ENCODE measurements around the gene GNAI3.

The GNAI3 gene

DNA sequence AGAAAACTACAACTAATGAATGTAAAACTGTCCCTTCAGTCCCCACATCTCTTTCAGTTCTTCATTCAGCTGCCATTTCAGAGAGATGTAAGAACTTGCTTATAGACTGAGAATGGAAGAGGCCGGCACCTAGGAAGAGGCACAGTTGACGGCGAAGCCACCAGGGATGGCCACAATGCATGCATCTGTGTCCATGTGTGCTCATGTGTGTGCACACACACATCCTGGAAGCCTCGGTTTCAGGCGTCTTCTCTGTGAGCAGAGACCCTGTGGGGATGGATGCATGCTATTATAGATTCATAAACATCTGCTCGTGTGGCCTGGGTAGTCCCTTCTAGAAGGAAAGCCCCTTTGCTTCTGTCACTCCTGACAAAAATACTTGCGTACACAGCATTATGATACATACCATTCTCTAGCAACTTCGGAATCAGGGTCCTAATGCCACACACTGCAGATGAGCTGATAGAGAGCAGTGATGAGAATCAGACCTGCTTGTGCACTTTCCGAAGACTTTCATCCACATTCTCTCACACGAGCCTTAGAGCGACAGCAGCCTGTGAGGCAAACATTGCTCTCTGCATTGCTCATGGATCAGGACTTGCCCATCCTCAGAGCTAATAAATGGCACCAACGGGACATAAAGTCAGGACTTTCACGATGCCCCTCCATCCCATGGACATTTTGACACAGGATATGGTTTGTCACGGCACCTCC lies 21.2 kb upstream of the GNAI3 start:
- DNase-seq (ENCODE audit: low read depth, low spot score): no peak

DNA sequence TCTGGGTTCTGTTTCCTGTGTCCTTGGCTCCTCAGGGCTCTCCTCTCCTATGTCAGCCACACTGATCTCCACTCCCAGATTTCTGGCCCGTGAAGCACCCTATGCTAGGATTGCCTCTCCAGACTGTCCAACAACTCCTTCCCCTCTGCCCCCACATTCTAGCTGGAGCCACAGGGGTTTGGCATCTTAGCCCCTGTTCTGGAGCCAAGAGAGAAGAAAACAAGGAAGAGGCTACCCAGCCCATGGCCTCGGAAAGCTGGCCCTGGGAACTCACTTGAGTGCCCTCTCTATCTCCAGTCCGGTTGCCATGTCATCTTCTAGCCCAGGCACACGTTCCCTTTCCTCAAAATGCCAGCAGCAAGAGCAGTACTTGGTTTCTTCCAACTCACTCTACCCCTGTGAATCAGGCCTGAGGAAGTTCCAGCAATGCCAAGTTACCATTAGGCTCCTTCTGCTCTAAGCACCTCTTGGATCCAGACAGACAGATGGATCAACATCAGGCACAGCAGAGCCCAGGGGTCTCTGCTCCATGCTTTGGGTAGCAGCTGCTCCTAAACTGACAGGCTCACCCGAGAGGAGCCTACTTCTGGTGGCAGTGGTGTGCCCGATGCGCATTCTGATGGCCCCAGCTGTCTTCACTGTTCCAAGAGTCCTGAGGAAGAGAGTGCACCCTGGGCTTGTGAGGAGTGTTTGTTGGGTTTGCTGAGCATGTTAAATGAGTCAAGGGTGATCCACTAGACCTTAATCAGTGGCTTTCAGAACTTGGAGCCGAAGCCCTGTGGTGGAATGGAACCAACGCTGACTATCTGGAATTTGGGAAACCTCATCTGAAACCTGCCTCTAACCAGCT lies 20.3 kb upstream of the GNAI3 start:
- no peak for DNase-seq (ENCODE audit: low read depth, low spot score)

DNA sequence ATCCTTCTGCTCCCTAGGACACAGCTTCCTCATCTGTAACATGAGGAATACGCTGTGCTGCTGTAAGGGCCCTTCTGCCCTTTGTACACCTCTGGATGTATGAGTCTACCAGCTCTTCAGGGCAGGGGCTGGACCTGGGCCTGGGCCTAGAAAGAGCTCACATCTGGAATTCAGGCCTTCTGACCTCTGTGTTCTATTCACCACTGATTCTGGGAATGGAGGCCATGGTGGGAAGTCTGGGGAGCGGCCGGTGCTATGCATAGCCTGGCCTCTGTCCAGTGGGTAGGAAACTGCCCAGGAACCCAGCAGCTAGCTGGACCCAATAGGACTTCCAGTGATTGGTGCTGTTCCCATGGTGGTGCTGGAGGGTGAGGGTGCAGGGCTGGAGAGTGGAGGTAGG lies 19.7 kb upstream of the GNAI3 start:
- no peak for DNase-seq (ENCODE audit: low read depth, low spot score)

DNA sequence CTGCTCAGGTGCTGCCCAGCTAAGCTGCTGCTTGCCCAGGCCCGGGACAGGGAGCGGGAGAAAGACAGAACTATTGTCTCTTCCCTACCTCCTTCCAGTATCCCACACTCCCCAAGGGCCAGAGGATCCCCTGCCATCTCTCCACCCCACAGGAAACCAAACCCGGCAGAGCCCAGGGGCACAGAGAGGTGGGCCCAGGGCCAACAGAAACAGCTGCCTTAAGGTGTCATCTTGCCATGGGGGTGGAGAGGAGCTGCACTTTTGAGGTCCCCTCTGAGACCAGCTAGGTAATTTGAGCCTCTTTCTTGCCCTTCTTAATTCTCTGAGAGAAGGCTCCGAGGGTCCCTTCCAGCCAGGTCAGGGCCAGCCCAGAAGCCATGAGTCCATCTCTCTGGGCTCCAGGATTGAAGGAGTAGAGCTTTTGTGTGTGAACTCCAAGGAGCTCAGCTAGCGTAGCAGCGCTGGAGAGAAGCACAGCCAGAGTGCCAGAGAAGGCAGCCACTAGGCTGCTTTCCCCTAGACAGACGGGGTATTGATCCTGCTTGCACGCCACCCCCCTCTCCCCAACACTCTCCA lies 18.4 kb upstream of the GNAI3 start:
- DNase-seq (ENCODE audit: low read depth, low spot score): no peak

DNA sequence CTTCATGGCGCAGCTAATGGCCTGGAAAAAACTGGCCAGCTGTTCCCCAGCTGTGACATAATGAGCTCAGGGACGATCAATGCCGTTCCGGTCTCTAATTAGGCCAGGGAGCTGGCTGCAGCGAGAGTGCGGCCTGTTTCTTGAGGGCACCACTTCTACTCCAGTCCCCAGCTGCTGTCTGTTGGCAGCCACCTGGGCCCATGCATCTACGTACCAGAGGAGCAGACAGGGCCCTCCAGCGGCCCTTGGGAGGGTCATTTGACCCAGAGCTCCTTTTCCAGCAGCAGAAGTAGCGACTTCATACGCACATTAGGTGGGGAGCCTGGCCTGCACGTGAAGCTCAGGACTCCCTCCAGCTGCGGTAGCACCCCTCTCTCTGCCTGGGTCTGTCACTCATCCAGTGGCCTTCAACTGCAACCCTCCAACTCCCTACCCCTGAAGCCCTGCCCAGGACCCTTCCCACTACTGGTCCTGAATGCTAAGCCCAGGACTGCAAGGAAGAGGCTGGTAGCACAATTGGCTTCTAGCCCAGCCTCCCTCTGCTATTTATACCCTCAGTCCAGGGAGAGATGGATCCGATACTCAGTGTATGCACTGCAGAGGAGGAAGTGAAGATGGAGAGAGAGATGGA lies 17.8 kb upstream of the GNAI3 start:
- DNase-seq (ENCODE audit: low read depth, low spot score): no peak

DNA sequence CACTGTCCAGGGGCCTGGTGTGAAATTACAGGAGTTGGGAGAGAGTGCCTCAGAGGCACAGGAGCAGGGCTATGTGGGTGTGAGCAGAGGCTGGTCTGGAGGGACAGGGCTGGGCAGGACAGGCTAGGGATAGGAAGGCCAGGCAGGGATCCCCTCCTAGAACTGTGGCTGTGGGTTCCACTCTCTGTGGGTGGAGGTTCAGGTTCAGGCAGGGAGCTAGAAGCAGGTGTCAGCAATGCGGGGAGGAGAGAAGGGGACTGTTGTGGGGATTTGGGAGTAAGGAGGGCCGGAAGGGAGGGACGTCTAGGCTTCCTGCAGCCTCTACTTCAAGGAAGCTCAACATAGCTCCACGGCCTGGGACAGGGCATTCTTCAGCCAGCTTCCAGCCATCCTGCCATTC lies 17.0 kb upstream of the GNAI3 start:
- DNase-seq (ENCODE audit: low read depth, low spot score): no peak

DNA sequence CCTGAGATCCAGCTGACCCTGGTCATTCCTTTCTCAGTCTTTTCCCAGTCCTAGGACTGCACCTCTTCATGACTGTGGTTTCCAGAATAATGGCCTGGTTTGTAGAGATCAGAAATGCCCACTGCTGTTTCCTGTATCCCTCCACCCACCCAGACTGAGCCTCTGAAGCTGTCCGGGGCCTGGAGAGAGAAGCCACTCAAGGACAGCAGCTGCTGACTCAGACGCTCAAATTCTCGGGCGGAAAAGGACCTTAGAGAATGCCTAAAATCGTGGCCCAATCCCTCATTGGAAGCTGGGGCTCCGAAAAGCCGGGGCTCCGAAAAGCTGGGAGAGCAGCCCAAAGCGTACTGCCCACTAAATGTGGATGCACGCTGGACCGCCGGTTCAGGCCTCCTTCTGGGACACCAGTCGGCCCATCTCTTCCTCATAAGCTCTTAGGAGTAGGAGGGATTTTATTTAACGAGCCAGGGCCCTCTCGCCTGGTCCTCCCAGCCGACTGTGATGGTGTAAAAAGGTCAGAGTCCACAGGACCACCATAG lies 16.5 kb upstream of the GNAI3 start:
- no peak for DNase-seq (ENCODE audit: low read depth, low spot score)

DNA sequence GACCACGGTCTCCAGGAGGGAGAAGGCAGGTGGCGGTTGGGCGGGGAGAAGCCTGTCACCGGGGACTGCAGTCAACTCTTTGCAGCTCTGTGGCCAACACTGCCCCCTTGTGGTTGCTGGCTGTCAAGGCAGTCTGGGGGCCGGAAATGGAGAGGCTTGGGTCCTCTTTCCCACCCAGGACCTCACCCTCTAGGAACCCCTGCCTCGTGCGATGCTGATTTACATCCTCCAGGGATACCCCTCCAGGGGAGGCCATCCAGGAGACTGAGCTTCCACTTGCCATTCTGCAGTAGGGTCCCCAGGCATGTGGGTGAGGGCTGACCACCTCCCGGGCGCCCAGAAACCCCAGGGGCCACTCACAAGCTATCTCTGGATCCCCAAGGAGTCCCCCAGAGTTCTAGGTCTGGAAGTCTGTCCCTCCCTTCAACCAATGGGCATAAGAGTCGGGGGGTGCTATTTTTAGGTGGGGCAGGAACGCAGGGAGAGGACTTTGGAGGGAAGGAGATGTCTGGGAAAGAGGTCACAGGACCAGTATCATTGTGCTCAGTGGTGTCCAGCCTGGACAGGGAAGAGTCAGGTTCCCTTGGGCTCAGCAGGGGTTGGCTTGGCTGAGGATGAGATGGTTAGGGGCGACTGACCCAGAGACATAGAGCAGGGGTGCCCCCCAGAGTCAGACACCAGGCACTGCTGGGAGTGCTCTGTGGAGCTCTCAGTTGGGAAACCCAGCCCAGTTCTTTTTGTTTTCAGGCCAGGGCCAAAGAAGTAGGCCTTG lies 15.9 kb upstream of the GNAI3 start:
- peak; percentile 87 for DNase-seq (ENCODE audit: low read depth, low spot score)

DNA sequence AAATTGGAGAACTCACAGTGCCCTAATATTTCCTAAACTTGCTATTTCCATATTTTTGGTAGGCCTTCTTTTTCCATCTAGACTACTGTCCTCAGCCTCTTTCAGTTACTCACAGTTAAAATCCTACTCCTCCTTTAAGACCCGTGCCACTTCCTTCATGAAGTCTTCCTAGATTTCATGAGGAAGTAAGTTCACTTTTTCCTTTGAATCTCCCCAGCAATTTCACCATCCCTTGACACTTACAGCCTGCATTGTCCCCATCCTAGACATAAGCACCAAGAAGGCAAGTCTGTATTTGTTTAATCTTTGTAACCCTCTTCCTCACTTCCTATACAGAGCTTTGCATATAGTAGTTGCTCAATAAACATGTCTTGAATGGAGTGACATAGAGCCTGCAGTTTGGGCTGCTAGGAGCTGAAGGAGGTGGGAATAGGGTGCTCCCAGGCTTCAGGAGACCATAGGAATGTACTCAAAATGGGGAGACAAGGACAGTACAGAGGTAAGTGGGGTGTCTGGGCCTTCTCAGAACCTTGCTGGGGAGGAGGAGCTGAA lies 14.0 kb upstream of the GNAI3 start:
- no peak for DNase-seq (ENCODE audit: low read depth, low spot score)

DNA sequence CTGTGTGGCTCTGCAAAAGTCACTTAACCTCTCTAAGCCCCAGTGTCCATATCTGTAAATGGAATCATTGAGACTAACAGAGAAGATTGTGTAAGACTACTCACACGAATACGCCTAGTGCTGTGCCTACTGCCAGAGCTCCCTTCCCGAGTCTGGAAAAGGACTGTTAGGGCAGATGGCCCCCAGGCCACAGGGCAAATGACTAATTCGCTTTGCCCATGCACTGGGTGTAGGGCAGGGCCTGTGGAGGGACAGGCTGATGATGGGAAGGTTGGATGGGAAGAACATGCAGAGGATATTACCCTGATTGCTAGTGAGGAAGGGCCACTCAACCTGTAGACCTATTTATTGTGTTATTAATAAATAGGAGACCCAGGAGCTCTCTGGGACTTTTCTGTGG lies 12.9 kb upstream of the GNAI3 start:
- DNase-seq (ENCODE audit: low read depth, low spot score): no peak

DNA sequence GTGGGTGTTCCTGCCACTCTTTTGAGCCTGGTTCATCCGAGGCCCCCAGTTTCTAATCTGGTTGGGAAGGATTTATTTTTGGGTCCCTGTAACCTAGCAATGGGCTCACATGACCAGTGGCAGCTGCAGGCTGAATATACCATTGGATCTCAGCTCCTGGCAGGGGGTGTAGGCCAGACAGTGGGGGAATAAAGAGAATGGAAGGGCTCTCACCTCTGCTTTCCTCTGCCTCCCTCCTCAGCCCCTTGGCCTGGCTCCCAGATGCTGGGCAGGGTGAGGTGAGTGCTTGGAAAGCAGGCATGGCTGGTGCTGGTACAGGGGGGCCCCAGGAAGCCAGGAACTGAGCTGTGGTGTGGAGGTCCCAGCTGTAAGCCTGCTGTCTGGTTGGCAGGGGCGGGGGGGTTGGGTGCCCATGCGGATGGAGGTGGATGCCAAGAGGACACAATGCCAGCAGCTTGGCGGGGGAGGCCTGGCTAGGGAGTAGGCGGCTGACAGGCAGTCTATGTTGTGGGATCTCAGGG lies 12.4 kb upstream of the GNAI3 start:
- peak; percentile 27 for DNase-seq (ENCODE audit: low read depth, low spot score)

DNA sequence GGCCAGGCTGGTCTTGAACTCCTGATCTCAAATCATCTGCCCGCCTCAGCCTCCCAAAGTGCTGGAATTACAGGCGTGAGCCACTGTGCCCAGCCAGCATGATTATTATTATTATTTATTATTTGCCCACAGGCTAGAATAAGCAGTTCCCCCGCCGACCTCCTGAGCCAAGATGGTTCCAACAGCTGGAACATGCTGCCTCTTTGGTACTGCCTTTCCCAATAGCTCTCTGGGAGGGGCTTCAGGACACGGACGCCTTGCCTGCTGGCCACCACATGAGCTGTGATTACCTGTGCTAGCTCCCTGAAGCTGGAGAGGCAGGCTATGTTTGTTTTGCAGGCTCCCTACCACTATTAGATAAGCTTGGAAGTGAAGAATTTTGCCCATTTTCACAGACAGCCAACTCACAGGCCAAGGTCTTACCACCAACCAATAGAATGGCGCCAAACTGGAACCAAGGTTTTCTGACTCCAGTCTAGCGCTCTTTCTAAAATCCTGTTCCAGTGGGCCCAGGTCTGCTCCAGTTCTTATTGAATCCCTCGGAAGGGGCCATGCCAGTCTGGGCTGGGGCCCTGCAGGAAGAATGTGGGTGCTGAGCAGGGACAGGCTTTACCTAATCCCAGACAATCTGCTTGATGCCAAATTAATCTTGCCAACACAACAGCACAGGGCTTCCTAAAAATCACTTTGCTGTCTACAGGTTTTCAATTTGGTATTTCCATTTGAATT lies 10.8 kb upstream of the GNAI3 start:
- DNase-seq (ENCODE audit: low read depth, low spot score): no peak

DNA sequence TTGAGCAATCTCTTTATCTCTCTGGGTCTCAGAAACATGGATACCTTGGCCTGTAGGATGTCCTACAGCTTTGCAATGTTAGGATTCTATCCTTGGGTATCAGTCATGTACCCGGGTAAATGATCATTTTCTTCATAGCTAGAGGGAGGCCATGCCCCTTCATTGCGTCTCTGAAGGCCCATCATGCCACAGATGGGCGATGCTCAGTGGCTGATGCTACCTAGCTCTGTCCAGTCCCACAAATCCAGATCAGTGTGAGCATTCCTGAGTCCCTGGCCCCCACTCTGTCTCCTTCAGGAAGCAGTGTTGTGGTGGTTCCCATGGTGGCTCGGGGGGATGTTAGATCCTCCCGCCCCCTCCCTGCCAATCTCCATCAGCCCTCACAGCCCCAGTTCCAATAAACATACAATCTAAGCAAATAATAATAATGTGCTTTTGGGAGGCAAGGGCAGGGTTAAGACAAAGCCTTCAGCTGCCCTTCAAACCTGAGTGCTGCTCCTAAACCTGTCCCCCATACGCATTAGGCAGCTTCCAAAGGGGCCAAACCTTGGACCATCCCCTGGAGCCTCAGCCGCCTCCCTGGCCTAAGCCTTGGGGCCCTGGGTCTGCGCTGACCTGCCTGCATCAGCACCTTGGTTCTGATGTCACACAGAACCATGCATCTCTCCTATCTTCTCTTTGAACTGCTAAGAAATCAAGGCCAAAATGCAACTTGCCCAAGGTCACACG lies 9.4 kb upstream of the GNAI3 start:
- no peak for DNase-seq (ENCODE audit: low read depth, low spot score)

DNA sequence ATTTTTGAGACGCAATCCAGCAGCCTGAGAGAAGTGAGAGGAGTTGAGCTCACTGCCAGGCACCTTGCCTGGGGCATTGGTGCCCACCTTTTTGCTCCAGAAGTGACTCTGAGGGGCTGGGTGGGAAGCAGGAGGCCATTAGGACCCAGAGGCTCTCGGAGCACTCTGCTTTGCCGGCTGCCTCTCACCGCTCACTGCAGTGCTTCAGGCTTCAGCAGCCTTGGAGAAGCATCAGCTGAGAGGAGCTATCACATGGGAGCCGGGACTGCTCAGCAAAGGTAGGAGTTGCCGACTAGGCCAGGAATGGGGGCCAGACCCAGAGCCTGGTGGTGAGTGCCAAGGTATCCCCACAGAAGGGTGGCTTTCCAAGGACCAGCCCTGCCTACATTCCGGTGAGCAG lies 8.7 kb upstream of the GNAI3 start, which contains the start of gene GPR61:
GPR61 (plus strand) TSS at position 197 of the 400 bp plus-strand sequence. CDS start 3,151 bp downstream, outside the sequence.
- DNase-seq (ENCODE audit: low read depth, low spot score): no peak

DNA sequence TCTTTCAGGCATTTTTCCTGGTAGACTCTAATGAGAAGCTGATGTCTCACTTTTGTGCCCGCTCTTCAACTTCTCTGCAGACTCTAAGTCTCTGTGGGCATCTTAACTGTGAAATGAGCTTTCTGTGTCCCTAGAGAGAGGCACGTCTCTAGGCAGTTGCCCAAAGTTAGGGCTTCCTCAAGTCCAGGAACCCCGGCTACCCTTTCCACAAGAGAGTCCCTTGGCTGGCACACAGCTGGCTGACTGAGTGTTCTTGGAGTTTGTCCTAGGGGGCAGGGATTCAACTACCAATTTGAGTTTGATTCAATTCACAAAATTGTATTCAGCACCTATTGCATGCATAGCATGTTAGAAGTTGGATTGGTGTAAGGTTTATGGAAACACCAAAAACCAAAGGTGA lies 7.3 kb upstream of the GNAI3 start:
- DNase-seq (ENCODE audit: low read depth, low spot score): no peak

DNA sequence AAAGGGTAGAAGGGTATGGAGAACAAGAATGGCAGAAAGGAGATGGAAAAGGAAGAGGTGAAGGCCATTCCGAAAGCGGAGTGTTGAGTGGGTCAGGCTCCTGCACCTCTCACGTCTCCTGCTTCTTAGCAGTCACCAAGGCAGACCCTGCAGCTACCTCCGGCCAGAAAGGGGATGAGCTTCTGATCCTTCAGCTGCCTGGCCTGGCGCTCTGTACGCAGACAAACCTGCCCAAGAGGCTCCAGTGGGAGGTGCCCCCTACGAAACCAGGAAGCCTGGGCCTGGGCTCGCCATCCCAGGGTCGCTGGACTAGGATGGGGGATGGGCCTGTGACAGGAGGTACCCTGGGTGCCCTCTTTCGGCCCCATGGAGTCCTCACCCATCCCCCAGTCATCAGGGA lies 5.8 kb upstream of the GNAI3 start:
- no peak for DNase-seq (ENCODE audit: low read depth, low spot score)

DNA sequence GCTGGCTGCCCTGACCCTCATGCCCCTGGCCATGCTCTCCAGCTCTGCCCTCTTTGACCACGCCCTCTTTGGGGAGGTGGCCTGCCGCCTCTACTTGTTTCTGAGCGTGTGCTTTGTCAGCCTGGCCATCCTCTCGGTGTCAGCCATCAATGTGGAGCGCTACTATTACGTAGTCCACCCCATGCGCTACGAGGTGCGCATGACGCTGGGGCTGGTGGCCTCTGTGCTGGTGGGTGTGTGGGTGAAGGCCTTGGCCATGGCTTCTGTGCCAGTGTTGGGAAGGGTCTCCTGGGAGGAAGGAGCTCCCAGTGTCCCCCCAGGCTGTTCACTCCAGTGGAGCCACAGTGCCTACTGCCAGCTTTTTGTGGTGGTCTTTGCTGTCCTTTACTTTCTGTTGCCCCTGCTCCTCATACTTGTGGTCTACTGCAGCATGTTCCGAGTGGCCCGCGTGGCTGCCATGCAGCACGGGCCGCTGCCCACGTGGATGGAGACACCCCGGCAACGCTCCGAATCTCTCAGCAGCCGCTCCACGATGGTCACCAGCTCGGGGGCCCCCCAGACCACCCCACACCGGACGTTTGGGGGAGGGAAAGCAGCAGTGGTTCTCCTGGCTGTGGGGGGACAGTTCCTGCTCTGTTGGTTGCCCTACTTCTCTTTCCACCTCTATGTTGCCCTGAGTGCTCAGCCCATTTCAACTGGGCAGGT lies 5.0 kb upstream of the GNAI3 start:
- no peak for DNase-seq (ENCODE audit: low read depth, low spot score)

DNA sequence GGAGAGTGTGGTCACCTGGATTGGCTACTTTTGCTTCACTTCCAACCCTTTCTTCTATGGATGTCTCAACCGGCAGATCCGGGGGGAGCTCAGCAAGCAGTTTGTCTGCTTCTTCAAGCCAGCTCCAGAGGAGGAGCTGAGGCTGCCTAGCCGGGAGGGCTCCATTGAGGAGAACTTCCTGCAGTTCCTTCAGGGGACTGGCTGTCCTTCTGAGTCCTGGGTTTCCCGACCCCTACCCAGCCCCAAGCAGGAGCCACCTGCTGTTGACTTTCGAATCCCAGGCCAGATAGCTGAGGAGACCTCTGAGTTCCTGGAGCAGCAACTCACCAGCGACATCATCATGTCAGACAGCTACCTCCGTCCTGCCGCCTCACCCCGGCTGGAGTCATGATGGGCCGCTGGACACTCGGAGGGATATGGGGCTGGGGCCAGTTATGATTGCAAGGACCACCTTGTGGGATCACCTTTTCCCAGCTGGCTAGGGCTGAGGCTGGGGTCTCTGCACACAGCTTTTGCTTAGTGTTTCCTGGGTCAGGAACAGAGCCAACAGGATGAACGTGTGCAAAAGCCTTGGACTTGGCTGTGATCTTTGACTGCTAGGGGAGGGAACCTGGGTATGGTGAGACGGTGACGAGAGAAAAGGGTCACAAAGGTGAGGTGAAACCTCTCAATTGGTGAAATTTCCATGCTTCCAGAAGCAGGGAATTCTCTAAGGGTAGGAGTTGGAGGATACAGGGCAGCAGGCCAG lies 4.3 kb upstream of the GNAI3 start:
- DNase-seq (ENCODE audit: low read depth, low spot score): no peak

All from astrocyte of the hippocampus (primary cell).